OCI-LY3 (cell line): ENCODE measurements around the gene TM9SF3.

Experiments used
- EZH2phosphoT487 ChIP-seq: fragments of 200-600 bp; shearing (Covaris generic); IDR thresholded peaks from 2 replicates; pipeline ENCODE4 v1.6.1; 2018; ENCODE audit warnings: antibody characterized with exemption, mixed run types, low read depth
- TF ChIP-seq, protein P1 (sequence below): fragments of 200-600, 300-600 bp; sonication (generic); IDR thresholded peaks from 2 replicates; pipeline ENCODE4 v1.5.1; 2014; ENCODE audit warnings: antibody characterized with exemption, low read length, low read depth

- TF ChIP-seq, protein P1, sequence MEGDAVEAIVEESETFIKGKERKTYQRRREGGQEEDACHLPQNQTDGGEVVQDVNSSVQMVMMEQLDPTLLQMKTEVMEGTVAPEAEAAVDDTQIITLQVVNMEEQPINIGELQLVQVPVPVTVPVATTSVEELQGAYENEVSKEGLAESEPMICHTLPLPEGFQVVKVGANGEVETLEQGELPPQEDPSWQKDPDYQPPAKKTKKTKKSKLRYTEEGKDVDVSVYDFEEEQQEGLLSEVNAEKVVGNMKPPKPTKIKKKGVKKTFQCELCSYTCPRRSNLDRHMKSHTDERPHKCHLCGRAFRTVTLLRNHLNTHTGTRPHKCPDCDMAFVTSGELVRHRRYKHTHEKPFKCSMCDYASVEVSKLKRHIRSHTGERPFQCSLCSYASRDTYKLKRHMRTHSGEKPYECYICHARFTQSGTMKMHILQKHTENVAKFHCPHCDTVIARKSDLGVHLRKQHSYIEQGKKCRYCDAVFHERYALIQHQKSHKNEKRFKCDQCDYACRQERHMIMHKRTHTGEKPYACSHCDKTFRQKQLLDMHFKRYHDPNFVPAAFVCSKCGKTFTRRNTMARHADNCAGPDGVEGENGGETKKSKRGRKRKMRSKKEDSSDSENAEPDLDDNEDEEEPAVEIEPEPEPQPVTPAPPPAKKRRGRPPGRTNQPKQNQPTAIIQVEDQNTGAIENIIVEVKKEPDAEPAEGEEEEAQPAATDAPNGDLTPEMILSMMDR: no peak
- no peak for TF ChIP-seq EZH2phosphoT487
These were observed 7.7 kb downstream of the TM9SF3 start for GRCh38 chr10:96579133-96579532.
